Esophagus muscularis mucosa (tissue), 4 donors: ENCODE measurements around the gene ADAMTS1. TPM values are rescaled to one million over a fixed set of nuclear protein-coding genes. Genes with fewer than 3 reads are reported as not detected.

Experiments
- DNase-seq: peaks from one replicate; pipeline ENCODE4 v3.0.0-alpha.2; 2017; ENCODE audit errors: extremely low spot score
- H3K27ac ChIP-seq, 4 donors: fragments of 200-600 bp; sonication (generic); replicated peaks in 1 of 4; 1 replicate in 3 of 4; 2 replicates in 1 of 4; pipeline ENCODE4 v1.5.1; 2016 to 2019; ENCODE audit warnings: mild to moderate bottlenecking in 1 of 4
- H3K27me3 ChIP-seq, 4 donors: fragments of 200-600 bp; sonication (generic); one replicate each; pipeline versions ENCODE4 v1.5.1 to v1.6.0; 2016 to 2019
- H3K36me3 ChIP-seq, 4 donors: fragments of 200-600 bp; sonication (generic); one replicate each; pipeline ENCODE4 v1.5.1; 2016 to 2019
- H3K4me1 ChIP-seq, 4 donors: fragments of 200-600 bp; sonication (generic); one replicate each; pipeline ENCODE4 v1.5.1; 2016 to 2019
- H3K4me3 ChIP-seq, 4 donors: fragments of 200-600 bp; sonication (generic); 1 replicate in 2 of 4; 2 replicates in 2 of 4; pipeline ENCODE4 v1.5.1; 2016 to 2019; ENCODE audit warnings: mild to moderate bottlenecking in 4 of 4, moderate library complexity in 1 of 4
- H3K9me3 ChIP-seq, 4 donors: fragments of 200-600 bp; sonication (generic); 1 replicate in 3 of 4; 2 replicates in 1 of 4; pipeline ENCODE4 v1.5.1; 2016 to 2019
- CTCF ChIP-seq, 3 experiments: fragments of 200-600 bp in 2 of 3; fragments of 450-650 bp in 1 of 3; sonication (generic) in 2 of 3; IDR thresholded peaks; one replicate each; pipeline ENCODE4 v1.5.1; 2017 to 2019; ENCODE audit warnings: antibody characterized with exemption in 3 of 3, mild to moderate bottlenecking in 2 of 3, moderate library complexity in 1 of 3
- EP300 ChIP-seq: sonication (generic); formaldehyde crosslinking; IDR thresholded peaks from one replicate; pipeline ENCODE4 v1.6.1; 2017; ENCODE audit warnings: antibody characterized with exemption
- POLR2A ChIP-seq: fragments of 450-650 bp; IDR thresholded peaks from one replicate; pipeline ENCODE4 v1.6.1; 2017; ENCODE audit warnings: antibody characterized with exemption, moderate library complexity, mild to moderate bottlenecking, low read depth
- POLR2AphosphoS5 ChIP-seq, 2 donors: sonication (generic); formaldehyde crosslinking; IDR thresholded peaks; one replicate each; pipeline ENCODE4 v1.6.1; 2017; ENCODE audit warnings: antibody characterized with exemption in 2 of 2
- WGBS: methylation state at CpG from one replicate; pipeline ENCODE4 v1.1.5; 2018; 5-methylcytosine and 5-hydroxymethylcytosine counted together
- intact Hi-C: fragments of 100-400 bp; cut with DNase I; formaldehyde crosslinking; loops from one replicate; pipeline ENCODE4 v1.15.1; 2023
- total RNA-seq, 4 donors: library from RNA; depleted of rRNA; stranded (reverse); fragments of >200 nt; gene quantifications; one replicate each; pipeline versions ENCODE4 v1.1.0 to v1.2.1, GENCODE V29; 2016

ADAMTS1 gene
- total RNA-seq, 4 donors from 2014 or later = 60.6 to 164 (median 123) TPM

GRCh38 chr21:26810676-26811415 is 34.4 kb downstream of the ADAMTS1 start:
- no peak for TF ChIP-seq POLR2A
- no peak for TF ChIP-seq EP300
- TF ChIP-seq CTCF (IDR thresholded peaks at IDR 0.05) = no peak
- no peak for TF ChIP-seq POLR2AphosphoS5 (IDR thresholded peaks at IDR 0.05)
- Histone ChIP-seq H3K27ac (no peak overlapping the region), H3K9me3 (no peaks in the 10 kb centered on the region), H3K4me1 (peaks cover 5 to 7% (median 6%) of the 10 kb centered on the region in 4 donors), H3K27me3 (no peaks in the 10 kb centered on the region), H3K36me3 (no peaks in the 10 kb centered on the region), H3K4me3 (no peak overlapping the region)
- intact Hi-C loops = no loop called here
- WGBS = 63% methylated on average over 2 of the region's 2 CpGs
- DNase-seq = no peak

GRCh38 chr21:26810266-26810665 is 34.9 kb downstream of the ADAMTS1 start:
- Histone ChIP-seq H3K4me3 (no peak overlapping the region), H3K27me3 (no peaks in the 10 kb centered on the region), H3K4me1 (peaks cover 0 to 4% (median 3%) of the 10 kb centered on the region in 4 donors), H3K27ac (no peak overlapping the region), H3K9me3 (no peaks in the 10 kb centered on the region), H3K36me3 (no peaks in the 10 kb centered on the region)
- no peak for TF ChIP-seq EP300
- no peak for TF ChIP-seq CTCF (IDR thresholded peaks at IDR 0.05)
- no peak for TF ChIP-seq POLR2A
- no peak for TF ChIP-seq POLR2AphosphoS5 (IDR thresholded peaks at IDR 0.05)
- DNase-seq = no peak
- intact Hi-C loops = no loop called here
- 85% methylated on average over 5 of the region's 5 CpGs for WGBS

GRCh38 chr21:26809745-26810144 is 35.5 kb downstream of the ADAMTS1 start:
- Histone ChIP-seq H3K4me3 (no peak overlapping the region), H3K36me3 (no peaks in the 10 kb centered on the region), H3K9me3 (no peaks in the 10 kb centered on the region), H3K27me3 (no peaks in the 10 kb centered on the region), H3K27ac (no peak overlapping the region), H3K4me1 (peaks cover 0 to 9% (median 3%) of the 10 kb centered on the region in 4 donors)
- intact Hi-C loops = no loop called here
- TF ChIP-seq CTCF (IDR thresholded peaks at IDR 0.05) = no peak
- TF ChIP-seq EP300 = no peak
- no peak for TF ChIP-seq POLR2AphosphoS5 (IDR thresholded peaks at IDR 0.05)
- TF ChIP-seq POLR2A = no peak
- no peak for DNase-seq
- WGBS = 94% methylated on average over 4 of the region's 4 CpGs

GRCh38 chr21:26806801-26807295 is 38.4 kb downstream of the ADAMTS1 start:
- no peak for DNase-seq
- Histone ChIP-seq H3K4me1 (peaks cover 0 to 11% (median 6%) of the 10 kb centered on the region in 4 donors), H3K27ac (no peak overlapping the region), H3K27me3 (no peaks in the 10 kb centered on the region), H3K9me3 (no peaks in the 10 kb centered on the region), H3K4me3 (no peak overlapping the region), H3K36me3 (no peaks in the 10 kb centered on the region)
- intact Hi-C loops = no loop called here
- WGBS = 90% methylated on average over 5 of the region's 5 CpGs
- TF ChIP-seq POLR2A (no peak), EP300 (no peak), CTCF (IDR thresholded peaks at IDR 0.05) (no peak), POLR2AphosphoS5 (IDR thresholded peaks at IDR 0.05) (no peak)
